ENCODE measurements around the gene CPNE4.

GRCh38 chr3:131796111-131796510 lies 238.7 kb downstream of the CPNE4 start:
- TF ChIP-seq POLR2A (IDR thresholded peaks at IDR 0.05; ENCODE audit: low read length) (no peak), GATA1 (IDR thresholded peaks at IDR 0.05; ENCODE audit: low read depth, low read length) (no peak)

Measured in erythroblast (primary cell).